GM23338 (cell line): ENCODE results near the gene ADAMTS19. TPM values are rescaled to one million over a fixed set of nuclear protein-coding genes. Genes with fewer than 3 reads are reported as not detected.
A peak's percentile ranks its signal among the peaks of the same experiment; 100 is the strongest.

Experiments
- ATAC-seq: fragments of 200-7000 bp; cut with Tn5 transposase; 3 replicates; pipeline ENCODE4 v1.9.1; 2020
- DNase-seq: peaks from one replicate; pipeline ENCODE4 v3.0.0-alpha.2; 2015; ENCODE audit warnings: low spot score
- H2AFZ ChIP-seq: fragments of 200-600 bp; sonication (generic); 2 replicates; pipeline ENCODE4 v1.8.0; 2016; ENCODE audit warnings: antibody characterized with exemption, mild to moderate bottlenecking, moderate library complexity
- H3F3A ChIP-seq: fragments of 200-600 bp; sonication (generic); replicated peaks from 2 replicates; pipeline ENCODE4 v1.8.0; 2017; ENCODE audit warnings: antibody characterized with exemption, mixed run types, low read depth
- H3K27ac ChIP-seq: fragments of 200-600 bp; sonication (generic); 2 replicates; pipeline ENCODE4 v1.6.1; 2016; ENCODE audit warnings: low read depth
- H3K27me3 ChIP-seq: fragments of 200-600 bp; sonication (generic); 2 replicates; pipeline ENCODE4 v1.8.0; 2016; ENCODE audit warnings: mild to moderate bottlenecking, mixed run types, moderate library complexity; ENCODE audit not compliant: insufficient read depth
- H3K36me3 ChIP-seq: fragments of 200-600 bp; sonication (generic); 2 replicates; pipeline ENCODE4 v1.8.0; 2016; ENCODE audit warnings: mild to moderate bottlenecking; ENCODE audit not compliant: insufficient read depth
- H3K4me1 ChIP-seq: fragments of 200-600 bp; sonication (generic); 2 replicates; pipeline ENCODE4 v1.8.0; 2016; ENCODE audit warnings: mild to moderate bottlenecking, moderate library complexity; ENCODE audit not compliant: insufficient read depth
- H3K4me2 ChIP-seq: fragments of 200-600 bp; sonication (generic); 2 replicates; pipeline ENCODE4 v1.7.1; 2017; ENCODE audit warnings: mixed run types
- H3K4me3 ChIP-seq: fragments of 200-600 bp; sonication (generic); 2 replicates; pipeline ENCODE4 v1.6.1; 2016; ENCODE audit warnings: mixed run types
- H3K79me2 ChIP-seq: fragments of 200-600 bp; sonication (generic); replicated peaks from 2 replicates; pipeline ENCODE4 v1.8.0; 2017; ENCODE audit warnings: mild to moderate bottlenecking; ENCODE audit not compliant: insufficient read depth
- H3K9me2 ChIP-seq: fragments of 200-600 bp; sonication (generic); 2 replicates; pipeline ENCODE4 v1.8.0; 2017; ENCODE audit not compliant: insufficient read depth
- H4K20me1 ChIP-seq: fragments of 200-600 bp; sonication (generic); replicated peaks from 2 replicates; pipeline ENCODE4 v1.8.0; 2017; ENCODE audit warnings: mild to moderate bottlenecking; ENCODE audit not compliant: insufficient read depth
- H3K27ac Mint-ChIP-seq: 2 replicates; pipeline ENCODE4 v1.8.0; 2020; ENCODE audit warnings: inconsistent platforms, mild to moderate bottlenecking, moderate library complexity, mixed read lengths
- H3K27me3 Mint-ChIP-seq: 3 replicates; pipeline ENCODE4 v1.8.0; 2022; ENCODE audit warnings: low read depth, mild to moderate bottlenecking, moderate library complexity, mixed read lengths, inconsistent platforms; ENCODE audit not compliant: insufficient read depth, poor library complexity
- H3K36me3 Mint-ChIP-seq: 3 replicates; pipeline ENCODE4 v1.8.0; 2021; ENCODE audit warnings: low read depth, mild to moderate bottlenecking, inconsistent platforms, moderate library complexity, mixed read lengths
- H3K4me1 Mint-ChIP-seq: 3 replicates; pipeline ENCODE4 v1.8.0; 2020; ENCODE audit warnings: mild to moderate bottlenecking, inconsistent platforms, mixed read lengths
- H3K4me3 Mint-ChIP-seq: 3 replicates; pipeline ENCODE4 v1.8.0; 2021; ENCODE audit warnings: moderate library complexity, mild to moderate bottlenecking, inconsistent platforms, mixed read lengths
- H3K9me3 Mint-ChIP-seq: 3 replicates; pipeline ENCODE4 v1.8.0; 2020; ENCODE audit warnings: moderate library complexity, mild to moderate bottlenecking, inconsistent platforms, mixed read lengths
- CREB1 ChIP-seq: fragments of 250-450 bp; sonication (Bioruptor Pico); IDR thresholded peaks from 2 replicates; pipeline ENCODE4 v1.5.0; 2020; ENCODE audit warnings: low read depth, mild to moderate bottlenecking, moderate library complexity
- CTCF ChIP-seq, 2 experiments: fragments of 200-600 bp in 1 of 2; sonication (generic) in 1 of 2; conservative IDR thresholded peaks; 2 replicates each; pipeline versions ENCODE4 v1.5.1 to v1.6.1; 2016 to 2017; ENCODE audit warnings: antibody characterized with exemption in 2 of 2, low read depth in 2 of 2, mild to moderate bottlenecking in 2 of 2, moderate library complexity in 1 of 2
- NANOG ChIP-seq: IDR thresholded peaks from 2 replicates; pipeline ENCODE4 v1.6.1; 2016; ENCODE audit warnings: antibody characterized with exemption, borderline replicate concordance
- REST ChIP-seq: IDR thresholded peaks from one replicate; pipeline ENCODE4 v1.6.1; 2018; ENCODE audit warnings: antibody characterized with exemption; ENCODE audit not compliant: unreplicated experiment
- STAT1 ChIP-seq: IDR thresholded peaks from one replicate; pipeline ENCODE4 v1.6.1; 2016; ENCODE audit warnings: antibody characterized with exemption; ENCODE audit not compliant: unreplicated experiment
- ZNF114 ChIP-seq: fragments of 250-450 bp; sonication (Bioruptor Pico); IDR thresholded peaks from 2 replicates; pipeline ENCODE4 v1.5.0; 2020; ENCODE audit warnings: mild to moderate bottlenecking, moderate library complexity
- ZNF331 ChIP-seq: fragments of 250-450 bp; sonication (Bioruptor Pico); IDR thresholded peaks from 2 replicates; pipeline ENCODE4 v1.5.0; 2020; ENCODE audit warnings: low read depth, mild to moderate bottlenecking, moderate library complexity
- ZNF462 ChIP-seq: fragments of 250-450 bp; sonication (Bioruptor Pico); IDR thresholded peaks from 2 replicates; pipeline ENCODE4 v1.5.0; 2020; ENCODE audit warnings: mild to moderate bottlenecking, moderate library complexity
- polyA plus RNA-seq: library from polyadenylated mRNA; unstranded; fragments of >200 nt; fragmentation: Nextera tagmentation; extraction: Ambion mirVana; gene quantifications from 2 replicates; pipeline ENCODE4 v1.2.1, GENCODE V29; 2016
- total RNA-seq: library from RNA; depleted of rRNA; stranded (reverse); fragments of >200 nt; shearing (Covaris generic); gene quantifications from 2 replicates; pipeline ENCODE4 v1.2.3, GENCODE V29; 2014

The ADAMTS19 gene
- total and polyA plus RNA-seq, 2 experiments from 2014 or later, result 6.0 to 27.4 TPM

GRCh38 chr5:129746876-129747275 is 286.8 kb downstream of the ADAMTS19 start (continued):
- TF ChIP-seq ZNF114 (CRISPR knock-in tag), result no peak
- no peak for TF ChIP-seq REST
- no peak for TF ChIP-seq CTCF (conservative IDR thresholded peaks at IDR 0.05; ENCODE audit: low read depth in 2 of 2)
- TF ChIP-seq CREB1 (CRISPR knock-in tag), result no peak
- no peak for TF ChIP-seq NANOG
- TF ChIP-seq STAT1, result no peak
- TF ChIP-seq ZNF331 (CRISPR knock-in tag), result no peak

DNA sequence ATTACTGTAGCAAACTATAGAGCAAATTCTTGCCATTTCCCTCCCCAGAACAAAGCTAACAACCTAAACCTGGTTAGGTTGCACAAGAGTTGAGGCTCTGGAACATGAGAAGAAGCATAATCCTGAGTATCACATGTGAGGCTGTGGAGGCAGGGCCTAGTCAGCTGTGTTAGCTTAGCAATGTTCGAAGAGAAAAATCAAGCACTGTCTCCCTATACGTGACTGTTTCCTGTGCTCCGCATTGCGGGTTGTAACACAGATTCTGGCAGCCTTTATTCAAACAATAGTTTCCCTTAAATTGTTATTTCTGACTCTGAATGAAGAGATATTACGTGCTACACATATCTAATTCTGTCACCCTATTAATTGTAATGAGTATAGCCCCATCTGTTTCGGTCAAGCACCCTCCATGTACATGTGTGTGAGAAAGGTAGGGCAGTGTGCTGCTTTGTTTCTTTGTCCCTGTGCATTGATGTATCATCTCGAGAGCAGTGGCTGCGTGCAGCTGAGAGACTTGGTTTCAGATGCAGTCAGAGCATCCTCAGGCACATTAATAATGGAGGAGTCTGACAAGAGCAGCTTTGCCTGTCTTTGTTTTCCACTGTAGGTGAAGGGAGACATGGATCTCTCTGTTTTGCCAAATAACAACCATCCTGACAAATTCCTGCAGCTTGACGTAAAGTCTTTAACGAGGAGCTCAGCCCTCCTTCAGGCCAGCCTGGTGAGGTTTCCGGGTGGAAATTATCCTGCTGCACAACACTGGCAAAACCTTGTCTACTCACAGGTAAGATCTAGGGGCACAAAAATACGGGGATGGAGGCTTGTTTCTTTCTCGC is 287.7 kb downstream of the ADAMTS19 start, which contains the start of gene MINAR2:
MINAR2 (plus strand) TSS at position 523 of the 836 bp plus-strand sequence; CDS start at position 620, 97 bp downstream.
- peak within 1 kb of the TSS; percentile 83 for H2AFZ ChIP-seq
- Mint-ChIP-seq H3K9me3 (no peaks in the 10 kb centered on the region), H3K27me3 (no peaks in the 10 kb centered on the region), H3K27ac (peak within 1 kb of the TSS; percentile 8; the same call in 1 of the 2 replicates), H3K4me1 (peaks cover 3% of the 10 kb centered on the region), H3K4me3 (no peak within 1 kb of the TSS), H3K36me3 (no peaks in the 10 kb centered on the region)
- no peak for ATAC-seq
- no peaks in the 10 kb centered on the region for H3K36me3 ChIP-seq
- no peak for DNase-seq
- no peaks in the 10 kb centered on the region; the same call in 1 of the 2 replicates for H3K9me2 ChIP-seq
- H3K27ac ChIP-seq, result no peak within 1 kb of the TSS
- no peaks in the 10 kb centered on the region for H3K79me2 ChIP-seq
- no peaks in the 10 kb centered on the region for H4K20me1 ChIP-seq
- H3K4me3 ChIP-seq, result no peak within 1 kb of the TSS
- no peak within 1 kb of the TSS for H3K4me2 ChIP-seq
- no peaks in the 10 kb centered on the region for H3K27me3 ChIP-seq
- no peaks in the 10 kb centered on the region for H3F3A ChIP-seq
- H3K4me1 ChIP-seq, result 0 out of 2 replicates have a peak, but pooled peaks cover 3% of the 10 kb centered on the region
- no peak for TF ChIP-seq ZNF114 (CRISPR knock-in tag)
- TF ChIP-seq REST, result no peak
- TF ChIP-seq STAT1, result no peak
- no peak for TF ChIP-seq ZNF462 (CRISPR knock-in tag)
